ENCODE measurements around the gene TDRD5.
"Not testable (repeated sequence)": the region's sequence is repeated elsewhere in the genome, so short reads cannot be mapped to it uniquely, and the experiment has no call there.

Gene TDRD5

DNA sequence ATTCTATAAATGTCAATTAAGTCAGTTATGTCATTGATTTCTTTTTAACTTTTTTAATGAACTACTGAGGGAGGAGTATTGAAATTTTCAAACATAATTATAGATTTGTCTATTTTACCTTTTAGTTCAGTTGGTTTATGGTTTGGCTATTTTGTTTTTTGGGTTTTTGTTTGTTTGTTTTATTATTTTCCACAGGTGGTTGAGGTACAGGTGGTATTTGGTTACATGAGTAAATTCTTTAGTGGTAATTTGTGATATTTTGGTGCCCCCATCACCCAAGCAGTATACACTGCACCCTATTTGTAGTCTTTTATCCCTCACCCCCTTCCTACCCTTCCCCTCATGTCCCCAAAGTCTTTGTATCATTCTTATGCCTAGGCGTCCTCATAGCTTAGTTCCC is 9.5 kb downstream of the TDRD5 start:
- no peak for DNase-seq (ENCODE audit: low read depth in 2 of 2)

DNA sequence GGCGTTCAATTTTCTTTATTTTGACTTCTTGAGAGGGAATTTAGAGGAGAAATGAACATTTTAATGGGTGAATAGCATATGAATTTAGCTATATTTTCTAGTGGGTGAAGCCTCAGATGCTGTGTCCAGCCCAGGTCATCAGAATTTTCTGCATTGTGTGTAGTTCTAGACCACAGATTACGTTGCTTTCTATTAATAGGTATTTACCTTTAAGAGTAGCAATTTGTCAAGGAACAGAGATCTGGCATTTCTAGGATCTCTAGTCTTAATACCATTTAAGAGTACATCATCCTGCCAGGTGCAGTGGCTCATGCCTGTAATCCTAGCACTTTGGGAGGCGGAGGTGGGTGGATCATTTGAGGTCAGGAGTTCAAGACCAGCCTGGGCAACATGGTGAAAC is 20.7 kb downstream of the TDRD5 start:
- DNase-seq (ENCODE audit: low read depth in 2 of 2), result no peak

GRCh38 chr1:179630719-179631118 is 39.1 kb downstream of the TDRD5 start:
- DNase-seq (ENCODE audit: low read depth in 2 of 2), result no peak

GRCh38 chr1:179632868-179633267 is 41.2 kb downstream of the TDRD5 start:
- no peak for DNase-seq (ENCODE audit: low read depth in 2 of 2)

GRCh38 chr1:179637211-179637860 is 45.7 kb downstream of the TDRD5 start:
- no peak for DNase-seq (ENCODE audit: low read depth in 2 of 2)

DNA sequence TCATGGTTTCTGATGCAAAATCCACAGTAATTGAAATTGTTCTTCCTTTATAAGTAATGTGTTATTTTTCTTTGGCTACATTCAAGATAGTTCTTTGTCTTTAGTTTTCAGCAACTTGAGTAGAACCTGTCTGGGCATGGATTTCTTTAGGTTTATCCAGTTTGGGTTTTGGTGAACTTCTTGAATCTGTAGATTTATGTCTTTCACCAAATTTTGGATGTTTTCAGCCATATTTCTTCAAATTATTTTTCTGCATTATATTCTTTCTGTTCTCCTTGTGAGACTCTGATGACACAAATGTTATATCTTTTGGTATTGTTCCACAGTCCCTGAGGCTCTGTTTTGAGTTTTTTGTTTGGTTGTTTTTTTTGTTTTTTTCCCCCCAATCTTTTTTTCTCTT is 69.4 kb downstream of the TDRD5 start:
- DNase-seq (ENCODE audit: low read depth in 2 of 2), result no peak

DNA sequence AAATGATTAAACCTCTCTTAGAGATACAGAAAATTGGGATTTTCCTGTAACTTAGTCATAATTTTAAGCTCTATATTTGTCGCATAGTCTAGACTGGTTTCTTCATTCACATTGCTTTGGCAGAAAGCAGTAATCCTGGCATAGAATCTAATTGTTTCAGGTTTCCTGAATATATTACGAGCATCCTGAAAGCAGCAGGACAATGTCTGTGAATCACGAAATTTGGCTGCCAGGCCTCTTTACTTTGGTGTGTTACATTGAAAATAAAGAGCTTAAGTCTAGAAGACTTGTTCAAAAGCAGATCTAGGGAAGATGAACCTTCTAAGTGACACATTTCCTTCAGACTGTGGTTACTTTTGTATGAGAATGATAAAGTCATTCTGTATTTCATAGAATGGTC is 72.2 kb downstream of the TDRD5 start:
- DNase-seq (ENCODE audit: low read depth in 2 of 2), result no peak

GRCh38 chr1:179677882-179678281 is 86.2 kb downstream of the TDRD5 start:
- DNase-seq (ENCODE audit: low read depth in 2 of 2), result no peak

GRCh38 chr1:179694530-179694929 is 102.9 kb downstream of the TDRD5 start:
- not testable (repeated sequence) for DNase-seq (ENCODE audit: low read depth in 2 of 2)

DNA sequence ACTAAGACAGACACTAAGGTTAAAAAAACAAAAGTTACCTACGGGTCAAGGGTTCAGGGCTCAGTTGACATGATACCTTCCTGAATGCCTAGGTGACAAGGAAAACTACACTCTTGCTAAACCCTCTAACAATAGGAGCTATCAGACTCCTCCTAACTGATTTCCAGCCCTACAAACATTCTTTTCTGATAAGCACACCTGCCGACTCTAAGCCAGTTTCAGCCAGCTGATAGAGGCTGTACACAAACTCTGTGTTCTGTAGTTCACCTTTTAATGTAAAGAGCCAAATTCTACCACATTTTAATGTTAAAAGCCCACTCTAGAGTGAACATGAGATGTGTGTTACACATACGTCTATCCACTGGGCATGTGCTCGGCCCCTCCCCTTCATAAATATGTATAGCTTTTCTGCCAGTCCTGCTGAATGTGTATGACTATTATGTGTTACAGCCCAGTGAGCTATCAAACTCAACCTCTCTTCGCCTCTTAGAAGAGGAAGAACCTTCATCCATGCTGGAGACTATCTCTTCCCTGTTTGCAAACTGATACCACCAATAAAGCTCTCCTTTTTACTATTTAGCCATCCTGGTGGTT is 111.4 kb downstream of the TDRD5 start:
- DNase-seq (ENCODE audit: low read depth in 2 of 2), result no peak

DNA sequence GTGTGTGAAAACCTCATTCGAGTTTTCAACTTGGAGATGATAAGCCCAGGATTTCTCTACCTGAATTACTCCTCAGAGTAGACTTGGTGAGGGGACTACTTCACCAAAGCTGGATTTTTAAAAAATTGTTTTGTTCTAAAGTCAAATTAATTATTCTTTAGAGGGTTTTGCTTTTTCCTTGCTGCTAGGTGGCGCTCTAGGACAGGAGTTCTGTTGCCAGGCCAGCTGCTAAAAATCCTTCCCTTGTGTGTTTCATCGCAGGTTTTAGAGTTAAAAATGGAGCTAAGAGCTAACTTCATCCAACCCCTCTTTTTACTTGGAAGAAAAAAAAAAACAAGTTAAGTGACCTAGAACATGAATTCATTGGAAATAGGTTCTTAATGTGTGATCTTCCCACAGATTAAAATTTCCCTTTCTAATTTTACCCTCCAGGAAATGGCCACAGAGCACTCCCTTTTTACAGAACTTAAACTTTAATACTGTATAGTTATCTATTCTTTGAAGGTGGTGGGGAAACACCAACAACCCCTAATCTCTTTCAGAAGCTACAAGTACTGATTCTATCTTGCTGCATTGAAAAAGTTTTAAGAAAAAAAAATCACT is 114.8 kb downstream of the TDRD5 start:
- peak; percentile 6 for DNase-seq (ENCODE audit: low read depth in 2 of 2)

DNA sequence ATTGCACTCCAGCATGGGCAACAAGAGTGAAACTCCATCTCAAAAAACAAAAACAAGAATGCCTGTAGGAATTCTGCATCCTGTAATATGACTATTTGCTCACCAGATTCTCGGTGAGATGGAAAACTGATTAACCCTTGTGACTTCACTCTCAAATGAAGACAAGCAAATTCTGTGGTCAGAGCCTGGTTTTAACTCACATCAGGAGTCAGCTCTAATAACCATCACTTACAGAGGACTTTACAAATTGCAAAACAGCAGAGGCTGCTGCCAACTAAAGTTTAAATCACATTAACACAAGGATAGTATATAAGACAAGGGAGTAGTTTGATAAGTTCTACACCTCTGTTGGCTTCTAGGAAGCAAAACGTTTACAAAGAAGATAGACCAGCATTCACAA is 115.8 kb downstream of the TDRD5 start:
- DNase-seq (ENCODE audit: low read depth in 2 of 2), result no peak

DNA sequence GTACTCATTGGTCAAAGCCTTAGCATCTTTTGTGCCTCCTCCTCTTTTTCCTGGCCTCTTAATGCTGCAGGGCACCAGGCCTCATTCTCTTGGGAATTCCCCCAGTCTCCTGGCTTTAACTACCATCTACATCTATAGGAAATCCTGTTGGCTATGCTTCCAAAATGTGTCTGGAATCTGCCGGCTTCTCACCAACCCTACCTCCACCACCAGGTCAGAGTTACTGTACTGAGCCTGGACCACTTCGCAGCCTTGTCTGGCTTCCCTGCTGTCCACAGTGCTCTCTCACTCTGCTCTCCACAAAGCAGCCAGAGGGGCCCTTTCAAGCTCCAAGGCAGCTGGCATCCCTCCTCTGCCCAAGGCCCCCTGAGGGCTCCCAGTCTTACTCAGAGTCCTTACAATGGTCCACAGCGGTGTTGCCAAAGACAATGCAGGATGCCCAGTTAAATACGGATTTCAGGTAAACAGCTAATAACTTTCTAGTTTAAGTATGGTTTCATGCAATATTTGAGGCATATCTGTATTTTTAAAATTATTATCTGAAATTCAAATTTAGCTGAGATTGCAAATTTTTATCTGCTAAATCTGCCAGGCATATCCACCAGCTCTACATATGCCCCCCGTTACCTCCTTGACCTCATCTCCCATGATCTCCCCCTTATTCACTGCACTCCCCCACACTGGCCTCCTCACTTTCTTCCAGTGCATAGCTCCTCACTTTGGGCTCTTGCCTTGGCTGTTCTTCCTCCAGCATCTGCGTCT is 117.0 kb downstream of the TDRD5 start:
- DNase-seq (ENCODE audit: low read depth in 2 of 2), result no peak

DNA sequence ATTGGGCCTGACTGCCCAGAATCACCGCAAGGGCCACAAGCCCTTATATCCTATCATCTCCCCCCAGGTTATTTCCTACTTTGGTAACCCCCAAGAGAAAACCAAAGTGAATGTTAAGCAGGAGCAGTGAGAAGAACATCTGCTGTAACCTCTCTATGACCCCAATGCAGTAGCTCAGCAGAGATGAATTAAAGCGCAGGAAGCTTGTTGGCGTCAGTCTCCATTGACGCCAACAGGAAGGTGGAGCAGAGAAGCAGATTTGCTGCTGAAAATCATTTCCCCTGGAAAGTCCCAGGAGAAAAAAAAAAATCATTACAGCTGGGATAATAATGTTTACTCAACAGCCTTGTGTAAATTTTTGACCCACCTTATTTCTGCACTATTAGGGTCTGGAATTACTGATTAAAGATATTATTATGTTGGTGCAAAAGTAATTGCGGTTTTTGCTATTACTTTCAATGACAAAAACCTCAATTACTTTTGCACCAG is 118.3 kb downstream of the TDRD5 start:
- no peak for DNase-seq (ENCODE audit: low read depth in 2 of 2)

DNA sequence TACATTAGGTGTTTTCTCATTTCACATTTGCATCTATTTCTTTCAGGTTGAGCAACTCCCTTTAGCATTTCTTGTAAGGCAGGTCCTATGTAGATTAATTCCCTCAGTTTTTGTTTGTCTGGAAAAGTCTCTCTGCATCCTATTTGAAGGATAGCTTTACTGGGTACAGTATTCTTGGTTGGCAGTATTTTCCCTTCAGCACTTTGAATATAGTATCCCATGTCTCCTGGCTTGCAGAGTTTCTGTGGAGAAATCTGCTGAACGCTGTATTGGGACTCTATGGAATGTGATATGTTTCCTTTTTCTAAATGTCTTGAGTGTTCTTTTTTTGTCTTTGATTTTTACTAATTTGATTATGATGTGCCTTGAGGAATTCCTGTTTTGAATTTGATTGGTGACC is 122.5 kb downstream of the TDRD5 start:
- no peak for DNase-seq (ENCODE audit: low read depth in 2 of 2)

GRCh38 chr1:179714623-179715022 is 123.0 kb downstream of the TDRD5 start:
- no peak for DNase-seq (ENCODE audit: low read depth in 2 of 2)

DNA sequence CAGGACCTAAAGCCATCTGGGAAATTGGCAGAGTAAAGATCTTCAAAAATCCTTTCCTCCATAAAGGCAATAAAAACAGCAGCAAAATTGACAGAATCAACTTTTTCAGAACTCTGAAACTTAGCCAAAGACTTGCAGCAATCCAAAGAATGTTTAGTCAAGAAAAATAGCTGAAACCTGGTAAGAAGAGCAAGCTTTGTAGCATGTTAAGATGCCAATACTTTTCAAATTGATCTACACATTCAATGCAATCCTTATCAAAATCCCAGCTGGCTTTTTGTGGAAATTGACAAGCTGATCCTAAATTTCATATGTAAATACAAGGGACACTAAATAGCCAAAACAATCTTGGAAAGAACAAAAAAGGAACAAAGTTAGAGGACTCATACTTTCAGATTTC is 127.6 kb downstream of the TDRD5 start:
- no peak for DNase-seq (ENCODE audit: low read depth in 2 of 2)

GRCh38 chr1:179728271-179728670 is 136.6 kb downstream of the TDRD5 start:
- DNase-seq (ENCODE audit: low read depth in 2 of 2), result no peak

GRCh38 chr1:179729881-179730280 is 138.2 kb downstream of the TDRD5 start:
- DNase-seq (ENCODE audit: low read depth in 2 of 2), result no peak

GRCh38 chr1:179731643-179732042 is 140.0 kb downstream of the TDRD5 start:
- no peak for DNase-seq (ENCODE audit: low read depth in 2 of 2)
